K562 (cell line): ENCODE results near the gene SPATC1L. TPM values are rescaled to one million over a fixed set of nuclear protein-coding genes. Genes with fewer than 3 reads are reported as not detected.

ENCODE experiments used
- ATAC-seq: fragments of 200-7000 bp; cut with Tn5 transposase; 3 replicates; pipeline ENCODE4 v1.9.1; 2020; ENCODE audit warnings: moderate library complexity
- BruUV-seq: library from RNA; stranded (reverse); fragments of 400-500 nt; replicated peaks from 2 replicates; lab custom pipeline; 2021; lab: Mats Ljungman, UMichigan
- CTCF ChIA-PET: fragments of 300-600 bp; formaldehyde crosslinking; extraction: SDS; loops from one replicate; lab custom pipeline; 2021; ENCODE audit warnings: low intra/inter-chr PET ratio; lab: Yijun Ruan, JAX
- POLR2A ChIA-PET: fragments of 300-600, 350-650 bp; sonication (Branson Sonifier 250); formaldehyde crosslinking; extraction: SDS; loops from one replicate; lab custom pipeline; 2021; ENCODE audit warnings: antibody characterized with exemption, inconsistent platforms; lab: Yijun Ruan, JAX
- DNase-seq, 4 experiments: peaks; one replicate each; pipeline versions ENCODE4 v3.0.0 to v3.0.0-alpha.2; 2011 to 2018; ENCODE audit warnings: low spot score in 3 of 4, mixed read lengths in 3 of 4; ENCODE audit errors: extremely low read depth in 1 of 4
- FAIRE-seq: peaks from 2 replicates; lab custom pipeline; 2011; peaks lifted over from hg19 to GRCh38; lab: Jason Lieb, UNC
- H2AFZ ChIP-seq: 2 replicates; pipeline ENCODE4 v1.6.0; 2011; ENCODE audit warnings: low read depth, low read length, control low read depth, inconsistent platforms
- H3K27ac ChIP-seq: fragments of 200-600 bp; 3 replicates; pipeline ENCODE4 v1.8.0; 2011; ENCODE audit warnings: low read depth, mild to moderate bottlenecking, control low read depth, inconsistent platforms, low read length, moderate library complexity, mixed read lengths; ENCODE audit errors: extremely low read depth
- H3K27me3 ChIP-seq, 2 experiments: fragments of 300-600 bp in 1 of 2; 2 replicates in 1 of 2; 3 replicates in 1 of 2; pipeline versions ENCODE4 v1.6.0 to v1.8.0; 2011; ENCODE audit warnings: inconsistent platforms in 2 of 2, low read length in 2 of 2, mild to moderate bottlenecking in 1 of 2, mixed read lengths in 1 of 2, moderate library complexity in 1 of 2; ENCODE audit not compliant: control insufficient read depth in 2 of 2, insufficient read depth in 2 of 2
- H3K36me3 ChIP-seq: fragments of 300-600 bp; 3 replicates; pipeline ENCODE4 v1.8.0; 2011; ENCODE audit warnings: mild to moderate bottlenecking, low read length, inconsistent platforms; ENCODE audit not compliant: control insufficient read depth, insufficient read depth
- H3K4me1 ChIP-seq, 2 experiments: fragments of 200-600 bp in 1 of 2; replicated peaks in 1 of 2; 2 replicates in 1 of 2; 3 replicates in 1 of 2; pipeline versions ENCODE4 v1.5.1 to v1.8.0; 2011; ENCODE audit warnings: inconsistent platforms in 2 of 2, low read length in 2 of 2, mild to moderate bottlenecking in 1 of 2, mixed read lengths in 1 of 2, moderate library complexity in 1 of 2; ENCODE audit not compliant: control insufficient read depth in 2 of 2, insufficient read depth in 2 of 2
- H3K4me2 ChIP-seq: 2 replicates; pipeline ENCODE4 v1.6.1; 2011; ENCODE audit warnings: low read length, control low read depth, inconsistent platforms, mixed read lengths; ENCODE audit not compliant: insufficient read depth
- H3K4me3 ChIP-seq: fragments of 200-600 bp; sonication (generic), shearing (Covaris generic); 2 replicates; pipeline ENCODE4 v1.5.1; 2016; ENCODE audit warnings: control low read depth, inconsistent platforms
- H3K79me2 ChIP-seq: fragments of 200-600 bp; 3 replicates; pipeline ENCODE4 v1.8.0; 2011; ENCODE audit warnings: low read length, inconsistent platforms; ENCODE audit not compliant: control insufficient read depth, insufficient read depth
- H3K9ac ChIP-seq, 2 experiments: 2 replicates each; pipeline versions ENCODE4 v1.6.0 to v1.6.1; 2011; ENCODE audit warnings: low read depth in 2 of 2, low read length in 2 of 2, control low read depth in 1 of 2, inconsistent platforms in 1 of 2, mild to moderate bottlenecking in 1 of 2, mixed read lengths in 1 of 2; ENCODE audit not compliant: insufficient read depth in 1 of 2
- H3K9me1 ChIP-seq: one replicate; pipeline ENCODE4 v1.6.0; 2011; ENCODE audit warnings: inconsistent platforms, mild to moderate bottlenecking, low read length, moderate library complexity; ENCODE audit not compliant: control insufficient read depth, insufficient read depth
- H3K9me3 ChIP-seq: replicated peaks from 2 replicates; pipeline ENCODE4 v1.5.1; 2011; ENCODE audit warnings: low read depth, low read length, inconsistent platforms; ENCODE audit not compliant: control insufficient read depth, insufficient read depth
- H4K20me1 ChIP-seq: replicated peaks from 2 replicates; pipeline ENCODE4 v1.6.1; 2011; ENCODE audit warnings: low read length, inconsistent platforms, mixed read lengths; ENCODE audit not compliant: control insufficient read depth, insufficient read depth
- CTBP1 ChIP-seq: fragments of 450-650 bp; IDR thresholded peaks from 2 replicates; pipeline ENCODE4 v1.6.1; 2016; ENCODE audit warnings: borderline replicate concordance
- E2F6 ChIP-seq, 2 experiments: IDR thresholded peaks; 2 replicates each; pipeline ENCODE4 v1.6.1; 2011; ENCODE audit warnings: borderline replicate concordance in 1 of 2, control low read depth in 1 of 2, low read depth in 1 of 2, low read length in 1 of 2, mild to moderate bottlenecking in 1 of 2, mixed read lengths in 1 of 2, moderate library complexity in 1 of 2; ENCODE audit not compliant: insufficient read depth in 1 of 2, insufficient read length in 1 of 2, poor library complexity in 1 of 2, severe bottlenecking in 1 of 2; ENCODE audit errors: extremely low read depth in 1 of 2
- ETV6 ChIP-seq, 3 experiments: fragments of 150-350 bp in 1 of 3; sonication (generic) in 1 of 3; formaldehyde crosslinking in 1 of 3; IDR thresholded peaks; 2 replicates each; pipeline versions ENCODE4 v1.6.1 to v1.8.0; 2014 to 2022; ENCODE audit warnings: borderline replicate concordance in 2 of 3, low read depth in 2 of 3, antibody characterized with exemption in 1 of 3, low read length in 1 of 3, mild to moderate bottlenecking in 1 of 3, missing genetic modification reagents in 1 of 3
- ILK ChIP-seq: fragments of 450-650 bp; IDR thresholded peaks from 2 replicates; pipeline ENCODE4 v1.6.1; 2016; ENCODE audit warnings: missing genetic modification characterization, low read depth, mild to moderate bottlenecking, missing compliant biosample characterization, moderate library complexity, borderline replicate concordance
- IRF9 ChIP-seq: fragments of 450-650 bp; IDR thresholded peaks from 2 replicates; pipeline ENCODE4 v1.6.1; 2016; ENCODE audit warnings: missing biosample characterization, missing genetic modification characterization
- MXI1 ChIP-seq: IDR thresholded peaks from 2 replicates; pipeline ENCODE4 v1.6.1; 2011; ENCODE audit warnings: low read depth, mild to moderate bottlenecking, improper control_type of control experiment, low read length
- NELFE ChIP-seq: IDR thresholded peaks from 2 replicates; pipeline ENCODE4 v1.6.1; 2011; ENCODE audit warnings: mild to moderate bottlenecking; ENCODE audit not compliant: insufficient read depth, insufficient read length
- POLR2H ChIP-seq: IDR thresholded peaks from 2 replicates; pipeline ENCODE4 v1.6.1; 2016; ENCODE audit warnings: missing genetic modification characterization, low read depth, mild to moderate bottlenecking, control low read depth, missing compliant biosample characterization, moderate library complexity
- SAP30 ChIP-seq: fragments of 200-600 bp; sonication (generic); IDR thresholded peaks from 2 replicates; pipeline ENCODE4 v1.6.1; 2012; ENCODE audit warnings: borderline replicate concordance, low read depth, mild to moderate bottlenecking, moderate library complexity, low read length, control low read depth, inconsistent platforms; ENCODE audit not compliant: insufficient read depth, poor library complexity, severe bottlenecking
- THAP7 ChIP-seq: fragments of 250-450 bp; sonication (Bioruptor Pico); IDR thresholded peaks from 2 replicates; pipeline ENCODE4 v1.5.0; 2021
- ZNF124 ChIP-seq: sonication (generic); formaldehyde crosslinking; IDR thresholded peaks from 2 replicates; pipeline ENCODE4 v1.8.1; 2022; ENCODE audit warnings: missing genetic modification reagents
- ZNF197 ChIP-seq: fragments of 200-800 bp; sonication (Bioruptor generic); IDR thresholded peaks from 2 replicates; pipeline ENCODE4 v1.6.1; 2016; ENCODE audit warnings: low read depth, missing genetic modification characterization, missing compliant biosample characterization
- ZNF347 ChIP-seq: fragments of 450-650 bp; formaldehyde crosslinking; IDR thresholded peaks from 2 replicates; pipeline ENCODE4 v1.4.0; 2020; ENCODE audit warnings: low read depth, mild to moderate bottlenecking, moderate library complexity
- ZNF395 ChIP-seq: fragments of 200-800 bp; sonication (Bioruptor generic); IDR thresholded peaks from 2 replicates; pipeline ENCODE4 v1.6.1; 2017; ENCODE audit warnings: missing genetic modification characterization, missing compliant biosample characterization
- ZNF780A ChIP-seq: fragments of 250-450 bp; sonication (Bioruptor Pico); IDR thresholded peaks from 2 replicates; pipeline ENCODE4 v1.5.0; 2021; ENCODE audit warnings: mild to moderate bottlenecking
- WGBS: fragments of 100-300 bp; shearing (Covaris generic); methylation state at CpG from one replicate; pipeline ENCODE4 v1.1.6; 2016; ENCODE audit warnings: low coverage, mixed read lengths; ENCODE audit not compliant: insufficient coverage; ENCODE audit errors: missing lambda C conversion rate; 5-methylcytosine and 5-hydroxymethylcytosine counted together
- in situ Hi-C: fragments of 300-500 bp; cut with MboI; formaldehyde crosslinking; loops from 4 replicates; pipeline ENCODE4 v1.15.0; 2018; ENCODE audit warnings: inconsistent platforms, mixed read lengths
- intact Hi-C: fragments of 100-400 bp; cut with micrococcal nuclease; formaldehyde crosslinking; loops from 2 replicates; pipeline ENCODE4 v1.14.2; 2022
- polyA plus RNA-seq, 8 experiments: library from polyadenylated mRNA; depleted of rRNA in 4 of 8; stranded (reverse) in 5 of 8; unstranded in 3 of 8; fragments of >200 nt; fragmentation: Nextera tagmentation in 2 of 8; fragmentation: Illumina TruSeq in 1 of 8; extraction: Ambion mirVana in 2 of 8; extraction: Trizol in 1 of 8; gene quantifications; 2 replicates each; pipeline versions ENCODE4 v1.2.1 to v1.2.3, GENCODE V29; 2011 to 2014; ENCODE audit warnings: inconsistent platforms in 1 of 8, missing spikeins in 1 of 8
- total RNA-seq, 7 experiments: library from RNA; depleted of rRNA in 6 of 7; stranded (reverse); fragments of >200 nt in 6 of 7; fragmentation: Illumina TruSeq in 2 of 7; extraction: Trizol in 2 of 7; gene quantifications; 2 replicates each; pipeline versions ENCODE4 v1.2.1 to v1.2.3, GENCODE V29; 2011 to 2021; ENCODE audit warnings: low replicate concordance in 1 of 7

Gene SPATC1L
- total and polyA plus RNA-seq, 9 of the 15 experiments (the other 6 are each of a cell fraction or from before 2014, with no cell fraction given): 0.14 to 121 (median 34.0) TPM; not detected in 1

GRCh38 chr21:46131838-46132651 lies 52.2 kb downstream of the SPATC1L start (continued):
- no peak for TF ChIP-seq ZNF395 (CRISPR knock-in tag)
- TF ChIP-seq IRF9 (tag): no peak
- TF ChIP-seq SAP30: no peak
- TF ChIP-seq ILK: no peak
- TF ChIP-seq, all 486 proteins: peak for 4

- peaks cover 0 to 60% of the 10 kb centered on the region in 2 experiments; a peak in 2 of 5 replicates for H3K4me1 ChIP-seq
- ChIA-PET CTCF (no interaction called here), POLR2A (no interaction called here)
- FAIRE-seq (no peak), DNase-seq (no peak), ATAC-seq (no peak)
- no peak overlapping the region for H3K27ac ChIP-seq
- H4K20me1 ChIP-seq: peaks cover 3% of the 10 kb centered on the region; the same call in 1 of the 2 replicates
- H2AFZ ChIP-seq: no peak overlapping the region
- no peak overlapping the region for H3K4me3 ChIP-seq
- intact Hi-C loops (no loop called here), in situ Hi-C loops (no loop called here)
- no peaks in the 10 kb centered on the region for H3K79me2 ChIP-seq
- no peaks in the 10 kb centered on the region; the same call in 1 of the 2 replicates for H3K9me3 ChIP-seq
- no peaks in the 10 kb centered on the region for H3K9me1 ChIP-seq
- H3K4me2 ChIP-seq: no peak overlapping the region
- BruUV-seq: no TSS peak
- H3K27me3 ChIP-seq: peaks cover 37 to 62% of the 10 kb centered on the region in 2 experiments; a peak in 4 of 5 replicates
- H3K9ac ChIP-seq: no peak overlapping the region
- no peaks in the 10 kb centered on the region for H3K36me3 ChIP-seq
- 9% methylated on average over 4 of the region's 4 CpGs for WGBS
- no peak for TF ChIP-seq ZNF347 (CRISPR knock-in tag)
- no peak for TF ChIP-seq NELFE
- TF ChIP-seq THAP7 (CRISPR knock-in tag): no peak
- no peak for TF ChIP-seq MXI1
- no peak for TF ChIP-seq ZNF197 (CRISPR knock-in tag)
- TF ChIP-seq POLR2H (tag): no peak
- TF ChIP-seq ZNF124 (CRISPR knock-in tag): no peak
- TF ChIP-seq CTBP1: no peak
- TF ChIP-seq ZNF780A: no peak
- no peak for TF ChIP-seq ETV6 (IDR thresholded peaks at IDR 0.05; ENCODE audit: borderline replicate concordance in 1 of 2, low read depth in 2 of 2, low read length in 1 of 2)
- no peak for TF ChIP-seq ETV6 (CRISPR knock-in tag; IDR thresholded peaks at IDR 0.05; ENCODE audit: borderline replicate concordance)
- TF ChIP-seq E2F6 (IDR thresholded peaks at IDR 0.05; ENCODE audit: borderline replicate concordance in 1 of 2, extremely low read depth in 1 of 2, insufficient read depth in 1 of 2, insufficient read length in 1 of 2, low read depth in 1 of 2, low read length in 1 of 2, poor library complexity in 1 of 2, severe bottlenecking in 1 of 2): no peak
Measured at GRCh38 chr21:46131588-46131837, 52.7 kb downstream of the SPATC1L start.
